DOHH2 (cell line): Measurements from ENCODE around the gene AHCYL1.

ENCODE experiments used
- H3F3A ChIP-seq: fragments of 200-600 bp; sonication (generic), shearing (Covaris generic); 2 replicates; pipeline ENCODE4 v1.6.0; 2016; ENCODE audit warnings: antibody characterized with exemption, mild to moderate bottlenecking; ENCODE audit not compliant: control insufficient read depth, insufficient read depth
- H3K27ac ChIP-seq: fragments of 200-600 bp; sonication (generic); 2 replicates; pipeline ENCODE4 v1.5.1; 2014; ENCODE audit warnings: low read depth, mild to moderate bottlenecking, low read length, moderate library complexity
- H3K27me3 ChIP-seq: fragments of 200-600 bp; sonication (generic); 2 replicates; pipeline ENCODE4 v1.6.1; 2014; ENCODE audit warnings: mild to moderate bottlenecking, low read length, mixed read lengths; ENCODE audit not compliant: control insufficient read depth
- H3K36me3 ChIP-seq: fragments of 200-600 bp; sonication (generic); 2 replicates; pipeline ENCODE4 v1.6.1; 2014; ENCODE audit warnings: mild to moderate bottlenecking, low read length, moderate library complexity, mixed read lengths; ENCODE audit not compliant: control insufficient read depth
- H3K4me1 ChIP-seq: fragments of 200-600 bp; sonication (generic); 2 replicates; pipeline ENCODE4 v1.6.1; 2014; ENCODE audit warnings: mild to moderate bottlenecking, low read length, mixed read lengths; ENCODE audit not compliant: control insufficient read depth
- H3K4me2 ChIP-seq: fragments of 200-600 bp; sonication (generic); 2 replicates; pipeline ENCODE4 v1.6.0; 2014; ENCODE audit warnings: mild to moderate bottlenecking, low read length, moderate library complexity
- H3K4me3 ChIP-seq: fragments of 200-600 bp; sonication (generic); 2 replicates; pipeline ENCODE4 v1.5.1; 2014; ENCODE audit warnings: mild to moderate bottlenecking, low read length, mixed read lengths
- H3K79me2 ChIP-seq: fragments of 200-600 bp; sonication (generic); 2 replicates; pipeline ENCODE4 v1.6.1; 2014; ENCODE audit warnings: mild to moderate bottlenecking, low read length, mixed read lengths; ENCODE audit not compliant: control insufficient read depth
- H3K9me2 ChIP-seq: fragments of 200-600 bp; sonication (generic); replicated peaks from 2 replicates; pipeline ENCODE4 v1.6.1; 2014; ENCODE audit warnings: mild to moderate bottlenecking, low read length, mixed read lengths; ENCODE audit not compliant: control insufficient read depth
- H3K9me3 ChIP-seq: fragments of 200-600 bp; sonication (generic); 2 replicates; pipeline ENCODE4 v1.6.1; 2014; ENCODE audit warnings: antibody characterized with exemption, low read length, mixed read lengths; ENCODE audit not compliant: control insufficient read depth, insufficient read depth
- H4K20me1 ChIP-seq: fragments of 200-600 bp; sonication (generic); 2 replicates; pipeline ENCODE4 v1.6.0; 2014; ENCODE audit warnings: low read depth, mild to moderate bottlenecking, antibody characterized with exemption, low read length, moderate library complexity; ENCODE audit not compliant: control insufficient read depth, insufficient read depth
- CTCF ChIP-seq: fragments of 200-600 bp; sonication (generic); IDR thresholded peaks from one replicate; pipeline ENCODE4 v1.5.1; 2014; ENCODE audit warnings: antibody characterized with exemption, mild to moderate bottlenecking, low read depth, low read length; ENCODE audit not compliant: poor library complexity, severe bottlenecking
- EZH2phosphoT487 ChIP-seq: fragments of 200-600 bp; sonication (generic); IDR thresholded peaks from 2 replicates; pipeline ENCODE4 v1.6.1; 2017; ENCODE audit warnings: borderline replicate concordance, mild to moderate bottlenecking, antibody characterized with exemption, low read length, moderate library complexity, mixed read lengths

Gene AHCYL1

GRCh38 chr1:110059133-110059863 is 74.7 kb downstream of the AHCYL1 start:
- TF ChIP-seq EZH2phosphoT487 (no peak), CTCF (no peak)
- peaks cover 31% of the 10 kb centered on the region for H3K36me3 ChIP-seq
- H3K9me3 ChIP-seq, result no peaks in the 10 kb centered on the region
- H4K20me1 ChIP-seq, result no peaks in the 10 kb centered on the region
- no peaks in the 10 kb centered on the region for H3K4me1 ChIP-seq
- no peaks in the 10 kb centered on the region for H3F3A ChIP-seq
- H3K9me2 ChIP-seq, result no peaks in the 10 kb centered on the region
- H3K4me2 ChIP-seq, result no peak overlapping the region
- H3K4me3 ChIP-seq, result no peak overlapping the region
- H3K27me3 ChIP-seq, result no peaks in the 10 kb centered on the region
- H3K79me2 ChIP-seq, result no peaks in the 10 kb centered on the region
- no peak overlapping the region for H3K27ac ChIP-seq

GRCh38 chr1:110060034-110060661 is 75.6 kb downstream of the AHCYL1 start:
- no peak overlapping the region for H3K4me2 ChIP-seq
- no peaks in the 10 kb centered on the region for H3K79me2 ChIP-seq
- H3K9me2 ChIP-seq, result no peaks in the 10 kb centered on the region
- H3F3A ChIP-seq, result no peaks in the 10 kb centered on the region
- H3K4me3 ChIP-seq, result no peak overlapping the region
- no peaks in the 10 kb centered on the region for H3K9me3 ChIP-seq
- H4K20me1 ChIP-seq, result no peaks in the 10 kb centered on the region
- no peaks in the 10 kb centered on the region for H3K27me3 ChIP-seq
- no peak overlapping the region for H3K27ac ChIP-seq
- peaks cover 22% of the 10 kb centered on the region for H3K36me3 ChIP-seq
- TF ChIP-seq CTCF, result peak; percentile 98
- TF ChIP-seq EZH2phosphoT487, result no peak
- H3K4me1 ChIP-seq, result no peaks in the 10 kb centered on the region

GRCh38 chr1:110060662-110061060 is 76.1 kb downstream of the AHCYL1 start:
- H4K20me1 ChIP-seq, result no peaks in the 10 kb centered on the region

More at GRCh38 chr1:110060662-110061060, 76.1 kb downstream of the AHCYL1 start:
- H3K4me2 ChIP-seq, result no peak overlapping the region
- H3F3A ChIP-seq, result no peaks in the 10 kb centered on the region
- peaks cover 17% of the 10 kb centered on the region for H3K36me3 ChIP-seq
- H3K79me2 ChIP-seq, result no peaks in the 10 kb centered on the region
- H3K9me3 ChIP-seq, result no peaks in the 10 kb centered on the region
- H3K9me2 ChIP-seq, result no peaks in the 10 kb centered on the region
- H3K27ac ChIP-seq, result no peak overlapping the region
- TF ChIP-seq EZH2phosphoT487, result no peak
- TF ChIP-seq CTCF, result no peak
- H3K27me3 ChIP-seq, result no peaks in the 10 kb centered on the region
- H3K4me3 ChIP-seq, result no peak overlapping the region
- no peaks in the 10 kb centered on the region for H3K4me1 ChIP-seq
